ENCODE results near the gene ZNF84. TPM values are rescaled to one million over a fixed set of nuclear protein-coding genes. Genes with fewer than 3 reads are reported as not detected.

Gene ZNF84
- total RNA-seq, 1 experiment from 2014 or later, result 18.0 TPM

GRCh38 chr12:133061954-133062353 is 24.6 kb downstream of the ZNF84 start:
- no peaks in the 10 kb centered on the region for H3K27me3 ChIP-seq (ENCODE audit: insufficient read depth, low read depth)
- BruUV-seq (replicated peaks), result no TSS peak
- H3K4me1 ChIP-seq (replicated peaks; ENCODE audit: insufficient read depth), result no peaks in the 10 kb centered on the region
- no peaks in the 10 kb centered on the region for H4K20me1 ChIP-seq (ENCODE audit: insufficient read depth)
- peaks cover 5% of the 10 kb centered on the region for H3K36me3 ChIP-seq (ENCODE audit: low read depth)
- intact Hi-C loops (cut with micrococcal nuclease; ENCODE audit: unreplicated experiment), result no loop called here
- POLR2A ChIA-PET (ENCODE audit: unreplicated experiment), result no interaction called here
- no peaks in the 10 kb centered on the region for H3K9me2 ChIP-seq (ENCODE audit: insufficient read depth)
- CTCF ChIA-PET, result no interaction called here
- TF ChIP-seq EZH2 (IDR thresholded peaks at IDR 0.05; ENCODE audit: low read depth) (no peak), CTCF (conservative IDR thresholded peaks at IDR 0.05) (no peak)
- H3K9me3 ChIP-seq (ENCODE audit: insufficient read depth, low read depth), result peaks cover 77% of the 10 kb centered on the region
- no peak for DNase-seq
- H3K4me2 ChIP-seq, result no peak overlapping the region
- peaks cover 28% of the 10 kb centered on the region for H3F3A ChIP-seq (ENCODE audit: insufficient read depth, low read depth)
- H2AFZ ChIP-seq, result no peak overlapping the region
- H3K27ac ChIP-seq, result no peak overlapping the region
- no peak overlapping the region for H3K4me3 ChIP-seq
- H3K79me2 ChIP-seq (ENCODE audit: low read depth), result no peaks in the 10 kb centered on the region

- H3F3A ChIP-seq (ENCODE audit: insufficient read depth, low read depth), result peaks cover 12% of the 10 kb centered on the region; the same call in 1 of the 2 replicates
- no peak for DNase-seq
- no peaks in the 10 kb centered on the region for H4K20me1 ChIP-seq (ENCODE audit: insufficient read depth)
- no TSS peak for BruUV-seq (replicated peaks)
- H3K36me3 ChIP-seq (ENCODE audit: low read depth), result no peaks in the 10 kb centered on the region; the same call in 1 of the 2 replicates
- no peak overlapping the region for H3K27ac ChIP-seq
- no peak overlapping the region for H2AFZ ChIP-seq
- H3K9me2 ChIP-seq (ENCODE audit: insufficient read depth), result no peaks in the 10 kb centered on the region
- no peak overlapping the region for H3K4me2 ChIP-seq
- POLR2A ChIA-PET (ENCODE audit: unreplicated experiment), result no interaction called here
- intact Hi-C loops (cut with micrococcal nuclease; ENCODE audit: unreplicated experiment), result no loop called here
- H3K4me3 ChIP-seq, result no peak overlapping the region
- H3K4me1 ChIP-seq (replicated peaks; ENCODE audit: insufficient read depth), result no peaks in the 10 kb centered on the region
- peaks cover 61% of the 10 kb centered on the region for H3K9me3 ChIP-seq (ENCODE audit: insufficient read depth, low read depth)
- no peaks in the 10 kb centered on the region for H3K27me3 ChIP-seq (ENCODE audit: insufficient read depth, low read depth)
- CTCF ChIA-PET, result no interaction called here
- TF ChIP-seq EZH2 (IDR thresholded peaks at IDR 0.05; ENCODE audit: low read depth), result no peak
- TF ChIP-seq CTCF (conservative IDR thresholded peaks at IDR 0.05), result no peak
- H3K79me2 ChIP-seq (ENCODE audit: low read depth), result no peaks in the 10 kb centered on the region
Measured at GRCh38 chr12:133063556-133063955, 26.2 kb downstream of the ZNF84 start.

GRCh38 chr12:133073836-133074235 is 36.5 kb downstream of the ZNF84 start:
- H3K27me3 ChIP-seq (ENCODE audit: insufficient read depth, low read depth), result no peaks in the 10 kb centered on the region
- H3K9me3 ChIP-seq (ENCODE audit: insufficient read depth, low read depth), result peaks cover 26% of the 10 kb centered on the region
- no peak overlapping the region for H2AFZ ChIP-seq
- H3F3A ChIP-seq (ENCODE audit: insufficient read depth, low read depth), result no peaks in the 10 kb centered on the region; the same call in 1 of the 2 replicates
- H4K20me1 ChIP-seq (ENCODE audit: insufficient read depth), result no peaks in the 10 kb centered on the region
- H3K79me2 ChIP-seq (ENCODE audit: low read depth), result no peaks in the 10 kb centered on the region
- DNase-seq, result no peak
- no peak overlapping the region for H3K4me3 ChIP-seq
- H3K9me2 ChIP-seq (ENCODE audit: insufficient read depth), result no peaks in the 10 kb centered on the region
- TF ChIP-seq EZH2 (IDR thresholded peaks at IDR 0.05; ENCODE audit: low read depth) (no peak), CTCF (conservative IDR thresholded peaks at IDR 0.05) (no peak)
- no peak overlapping the region for H3K27ac ChIP-seq
- H3K36me3 ChIP-seq (ENCODE audit: low read depth), result no peaks in the 10 kb centered on the region
- ChIA-PET CTCF (no interaction called here), POLR2A (ENCODE audit: unreplicated experiment) (no interaction called here)
- BruUV-seq (replicated peaks), result no TSS peak
- intact Hi-C loops (cut with micrococcal nuclease; ENCODE audit: unreplicated experiment), result no loop called here
- H3K4me1 ChIP-seq (replicated peaks; ENCODE audit: insufficient read depth), result no peaks in the 10 kb centered on the region
- no peak overlapping the region for H3K4me2 ChIP-seq

Measured in PC-9 (cell line).